ENCODE data around the gene SYCP2.
"Not testable (repeated sequence)": the region's sequence is repeated elsewhere in the genome, so short reads cannot be mapped to it uniquely, and the experiment has no call there.

SYCP2 gene, protein sequence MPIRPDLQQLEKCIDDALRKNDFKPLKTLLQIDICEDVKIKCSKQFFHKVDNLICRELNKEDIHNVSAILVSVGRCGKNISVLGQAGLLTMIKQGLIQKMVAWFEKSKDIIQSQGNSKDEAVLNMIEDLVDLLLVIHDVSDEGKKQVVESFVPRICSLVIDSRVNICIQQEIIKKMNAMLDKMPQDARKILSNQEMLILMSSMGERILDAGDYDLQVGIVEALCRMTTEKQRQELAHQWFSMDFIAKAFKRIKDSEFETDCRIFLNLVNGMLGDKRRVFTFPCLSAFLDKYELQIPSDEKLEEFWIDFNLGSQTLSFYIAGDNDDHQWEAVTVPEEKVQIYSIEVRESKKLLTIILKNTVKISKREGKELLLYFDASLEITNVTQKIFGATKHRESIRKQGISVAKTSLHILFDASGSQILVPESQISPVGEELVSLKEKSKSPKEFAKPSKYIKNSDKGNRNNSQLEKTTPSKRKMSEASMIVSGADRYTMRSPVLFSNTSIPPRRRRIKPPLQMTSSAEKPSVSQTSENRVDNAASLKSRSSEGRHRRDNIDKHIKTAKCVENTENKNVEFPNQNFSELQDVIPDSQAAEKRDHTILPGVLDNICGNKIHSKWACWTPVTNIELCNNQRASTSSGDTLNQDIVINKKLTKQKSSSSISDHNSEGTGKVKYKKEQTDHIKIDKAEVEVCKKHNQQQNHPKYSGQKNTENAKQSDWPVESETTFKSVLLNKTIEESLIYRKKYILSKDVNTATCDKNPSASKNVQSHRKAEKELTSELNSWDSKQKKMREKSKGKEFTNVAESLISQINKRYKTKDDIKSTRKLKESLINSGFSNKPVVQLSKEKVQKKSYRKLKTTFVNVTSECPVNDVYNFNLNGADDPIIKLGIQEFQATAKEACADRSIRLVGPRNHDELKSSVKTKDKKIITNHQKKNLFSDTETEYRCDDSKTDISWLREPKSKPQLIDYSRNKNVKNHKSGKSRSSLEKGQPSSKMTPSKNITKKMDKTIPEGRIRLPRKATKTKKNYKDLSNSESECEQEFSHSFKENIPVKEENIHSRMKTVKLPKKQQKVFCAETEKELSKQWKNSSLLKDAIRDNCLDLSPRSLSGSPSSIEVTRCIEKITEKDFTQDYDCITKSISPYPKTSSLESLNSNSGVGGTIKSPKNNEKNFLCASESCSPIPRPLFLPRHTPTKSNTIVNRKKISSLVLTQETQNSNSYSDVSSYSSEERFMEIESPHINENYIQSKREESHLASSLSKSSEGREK (N-terminal part only)

DNA sequence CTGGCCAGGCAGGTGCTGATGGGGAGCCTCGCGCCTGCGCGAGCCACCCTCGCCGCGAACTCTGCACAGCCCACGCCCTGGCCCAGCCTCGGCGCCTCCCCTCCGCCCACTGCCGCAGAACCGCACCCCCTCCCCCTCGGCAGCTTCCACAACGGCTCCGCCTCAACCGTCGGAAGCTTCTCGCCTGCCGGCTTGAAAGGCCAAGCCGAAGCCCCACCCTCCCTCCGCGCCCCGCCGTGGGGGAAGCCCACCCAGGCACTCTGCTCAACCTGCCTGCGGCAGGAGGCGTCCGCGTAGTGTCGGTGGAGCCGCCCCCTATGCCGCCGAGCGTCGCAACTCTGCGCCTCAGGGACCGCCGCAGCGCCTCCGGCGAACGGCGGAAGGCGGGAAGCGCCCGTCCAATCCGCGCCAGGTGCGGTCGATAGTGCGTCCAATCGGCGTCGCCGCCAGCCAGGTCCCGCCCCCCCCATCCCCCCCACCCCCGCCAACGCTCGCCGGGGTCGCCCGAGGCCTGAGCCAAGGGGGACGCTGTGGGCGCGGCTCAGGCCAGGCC lies at the start of gene SYCP2:
SYCP2 (minus strand) TSS at position 342 of the 553 bp plus-strand sequence. CDS start 11,224 bp downstream, outside the sequence.
- DNase-seq: peak; percentile 73

DNA sequence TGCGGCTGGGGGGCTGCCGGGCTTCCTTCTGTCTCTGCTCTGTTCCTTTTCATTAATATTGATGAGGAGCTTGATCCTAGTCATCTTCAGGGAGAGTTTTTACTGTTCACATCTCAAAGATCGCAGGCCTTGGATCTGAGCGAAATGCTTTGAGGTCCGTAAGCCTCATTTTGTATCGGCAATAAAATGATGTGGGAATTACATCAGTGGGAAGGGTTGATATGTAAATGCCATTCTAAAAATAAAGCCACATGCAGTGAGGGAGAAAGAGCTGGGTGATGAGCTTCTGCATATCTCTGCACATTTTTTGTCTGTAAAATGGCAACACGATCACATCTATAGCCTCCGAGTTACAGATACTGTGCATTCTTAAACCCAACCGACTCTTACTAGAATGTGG lies 49.6 kb upstream of the SYCP2 start:
- no peak for DNase-seq

DNA sequence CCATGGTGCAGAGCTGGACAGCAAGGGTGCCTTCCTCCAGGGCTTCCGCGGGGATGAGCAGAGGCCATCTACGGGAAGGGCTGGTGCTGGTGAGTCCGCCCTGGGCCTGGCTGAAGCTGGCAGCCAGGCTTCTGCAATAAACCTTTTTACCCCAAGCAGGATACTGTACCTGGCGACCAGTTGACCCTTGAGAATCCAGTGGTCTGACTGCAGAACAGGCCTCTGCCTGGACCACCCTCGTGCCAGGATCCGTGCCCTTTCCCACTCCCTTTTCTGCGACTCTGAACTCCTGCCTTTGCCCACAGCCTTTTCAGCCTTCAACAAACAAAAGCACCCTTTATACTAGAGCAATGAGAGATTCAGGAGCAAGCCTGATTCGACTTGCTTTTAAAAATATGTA lies 43.6 kb upstream of the SYCP2 start:
- no peak for DNase-seq

DNA sequence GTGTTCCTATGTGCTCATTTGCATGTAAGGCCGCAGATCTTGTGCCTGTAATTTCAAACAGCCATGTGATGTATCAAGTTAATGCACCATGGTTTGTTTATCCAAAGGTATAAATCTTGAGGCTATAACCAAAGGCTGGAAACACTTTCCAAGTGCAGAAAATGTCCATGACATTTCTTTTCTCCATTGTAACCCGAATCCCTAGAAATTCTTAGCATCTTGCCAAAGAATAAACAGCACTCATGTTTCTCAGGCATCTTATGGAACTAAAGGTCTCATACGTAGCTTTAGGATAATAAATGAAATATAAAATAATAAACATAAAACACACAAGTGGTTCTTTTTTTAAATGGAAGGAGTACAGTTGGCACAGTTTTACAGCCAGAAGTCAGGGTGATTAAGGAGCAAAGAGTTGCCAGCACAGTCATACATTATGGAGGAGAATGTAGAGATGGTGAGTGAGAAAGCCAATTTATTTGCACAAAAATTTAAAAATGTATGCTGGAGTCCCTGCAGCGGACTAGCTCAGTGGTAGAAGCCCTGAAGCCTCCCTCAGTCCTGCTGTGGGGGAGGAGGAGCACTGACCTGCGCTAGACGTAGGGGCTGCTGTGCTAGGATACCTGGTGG lies 42.8 kb upstream of the SYCP2 start:
- DNase-seq: no peak

DNA sequence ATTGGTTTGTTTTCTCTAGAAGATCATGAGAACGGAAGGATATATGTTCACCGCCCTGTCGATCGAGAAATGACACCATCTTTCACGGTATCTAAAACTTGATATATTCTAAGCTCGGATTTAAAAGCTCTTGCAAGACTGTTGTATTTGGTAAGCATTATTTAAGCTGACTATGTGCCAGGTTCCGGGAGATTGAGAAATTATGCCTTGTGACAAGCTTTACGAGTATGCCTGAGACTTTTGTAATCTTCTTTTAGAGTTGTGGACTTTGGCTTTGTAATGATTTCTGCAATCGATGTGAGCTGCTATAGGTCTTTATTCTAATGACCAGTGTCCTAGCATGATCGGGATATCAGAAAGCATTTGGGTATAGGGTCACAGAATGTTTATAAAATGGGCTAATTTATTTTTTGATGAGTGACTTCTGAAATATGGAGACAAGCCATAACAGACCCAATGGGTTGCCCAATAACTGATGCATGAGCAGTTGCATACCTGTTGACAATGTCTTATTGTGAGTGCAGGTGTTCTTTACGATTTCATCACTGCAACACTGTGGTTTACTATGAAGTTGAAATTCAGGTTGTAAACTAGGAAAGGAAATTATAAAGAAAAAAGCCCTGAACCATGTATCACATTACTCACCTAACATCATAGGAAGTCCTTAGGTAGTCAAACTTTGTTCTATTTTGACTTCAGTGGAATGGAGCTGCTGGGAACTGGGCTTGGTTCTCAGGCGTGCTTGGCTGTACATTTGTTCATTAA lies 38.8 kb upstream of the SYCP2 start:
- no peak for DNase-seq

DNA sequence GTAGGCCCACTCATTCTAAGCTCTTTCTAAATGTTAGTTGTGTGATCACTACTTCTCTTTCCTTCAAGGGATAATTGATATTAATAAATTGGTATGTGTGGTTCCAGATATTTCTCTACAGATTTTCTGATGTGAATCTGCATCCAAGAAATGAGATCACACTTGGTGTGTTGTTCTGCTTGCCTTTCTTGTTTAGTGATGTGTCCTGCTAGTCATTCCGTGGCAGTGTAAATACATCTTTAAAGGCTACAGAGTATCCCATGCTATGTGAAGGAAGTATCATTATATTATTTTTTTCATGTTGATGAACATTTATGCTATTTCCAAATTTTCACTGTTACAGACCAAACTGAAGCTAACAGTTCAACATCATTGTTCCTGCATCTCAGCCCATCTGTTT lies 38.0 kb upstream of the SYCP2 start:
- no peak for DNase-seq

DNA sequence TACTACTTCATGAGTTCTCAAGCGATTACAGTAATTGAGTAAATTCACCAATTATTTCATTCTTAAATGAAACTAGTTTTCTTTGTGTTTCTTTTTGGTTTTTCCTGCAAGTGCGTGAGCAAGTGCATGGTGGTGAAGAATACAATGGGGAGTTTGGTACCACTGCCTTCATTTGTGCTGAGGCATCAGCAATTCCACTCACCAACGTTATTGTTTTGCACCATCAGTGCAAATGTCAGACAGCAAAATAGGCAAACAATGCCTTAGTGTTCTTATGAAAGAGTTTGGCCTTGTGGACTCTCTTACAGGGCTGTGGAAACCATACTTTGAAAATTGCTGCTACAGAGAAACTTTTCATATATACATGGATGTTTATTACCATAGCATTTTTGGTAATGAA lies 33.0 kb upstream of the SYCP2 start:
- no peak for DNase-seq

DNA sequence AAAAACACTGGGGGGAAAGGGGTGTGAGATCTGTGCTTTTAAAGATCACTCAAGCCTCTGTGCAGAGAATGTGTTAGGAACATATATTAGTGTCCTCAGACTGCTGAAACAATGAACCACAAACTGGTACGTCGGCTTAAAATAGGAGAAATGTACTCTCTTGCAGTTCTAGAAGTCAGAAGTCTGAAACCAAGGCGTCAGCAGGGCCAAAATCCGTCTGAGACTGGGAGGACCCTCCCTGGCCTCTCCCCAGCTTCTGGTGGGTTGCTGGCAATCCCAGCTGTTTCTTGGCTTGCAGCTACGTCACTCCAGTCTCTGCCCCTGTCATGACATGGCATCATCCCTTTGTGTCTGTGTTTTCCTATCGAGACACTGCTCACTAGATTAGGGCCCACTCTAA lies 28.7 kb upstream of the SYCP2 start:
- DNase-seq: no peak

DNA sequence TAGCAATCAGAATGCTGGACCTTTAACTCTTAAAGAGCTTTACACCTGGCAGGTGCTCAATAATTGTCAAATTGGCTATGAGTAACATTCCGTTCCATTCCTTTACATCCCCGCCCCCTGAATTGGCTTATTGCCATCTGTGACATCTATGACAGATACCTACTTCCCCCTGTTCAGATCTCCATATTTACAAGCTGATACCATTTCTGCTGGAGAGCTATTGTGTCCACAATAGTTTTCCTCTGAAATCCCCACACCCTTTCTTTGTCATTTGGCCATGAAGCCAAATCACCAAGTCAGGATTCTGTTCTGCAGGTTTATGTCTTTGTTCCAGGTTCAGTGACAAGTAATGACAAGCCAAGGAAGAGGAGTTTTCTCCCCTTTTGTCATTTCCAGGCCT lies 28.0 kb upstream of the SYCP2 start:
- DNase-seq: no peak

DNA sequence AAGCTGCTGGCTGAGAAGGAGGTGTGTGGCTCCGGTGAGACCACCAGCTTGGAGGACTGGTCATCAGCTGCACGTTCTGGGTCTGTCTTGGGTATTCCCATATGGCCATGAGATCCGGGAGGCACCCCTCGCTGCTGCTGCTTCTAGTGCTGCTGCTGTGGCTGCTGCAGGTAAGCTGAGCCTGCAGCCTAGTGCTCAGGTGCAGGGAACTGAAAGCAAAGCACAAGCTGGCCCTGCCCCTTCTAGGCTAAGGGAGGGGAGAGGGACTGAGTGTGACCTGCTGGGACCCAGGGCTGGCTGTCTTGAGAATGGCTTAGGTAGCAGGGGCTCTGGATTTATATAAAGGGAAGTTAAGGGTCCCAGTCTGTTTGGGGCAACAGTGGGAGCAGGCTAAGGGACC lies 25.2 kb upstream of the SYCP2 start:
- DNase-seq: no peak

DNA sequence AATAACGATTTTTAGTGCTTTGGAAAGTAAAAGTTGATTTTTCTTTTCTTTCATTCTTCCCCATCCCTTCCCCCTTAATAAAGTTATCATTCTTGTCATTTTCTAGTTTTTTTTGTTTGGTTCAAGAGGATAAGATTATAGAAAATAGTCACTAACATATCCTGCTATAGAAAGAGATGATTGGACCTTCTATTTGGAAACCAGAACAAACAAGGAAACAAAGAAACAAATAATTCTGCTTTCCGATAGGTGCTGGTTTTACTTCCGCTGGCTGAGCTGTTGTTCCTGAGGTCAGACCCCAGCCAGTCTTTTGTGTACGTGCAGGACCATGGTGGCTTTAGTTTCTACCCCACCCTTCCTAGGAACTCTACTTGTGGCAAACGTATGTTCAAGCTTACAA lies 24.7 kb upstream of the SYCP2 start, which contains the start of gene CDH26:
CDH26 (plus strand) TSS at position 301 of the 400 bp plus-strand sequence. CDS start 304 bp downstream, outside the sequence.
- DNase-seq: no peak

DNA sequence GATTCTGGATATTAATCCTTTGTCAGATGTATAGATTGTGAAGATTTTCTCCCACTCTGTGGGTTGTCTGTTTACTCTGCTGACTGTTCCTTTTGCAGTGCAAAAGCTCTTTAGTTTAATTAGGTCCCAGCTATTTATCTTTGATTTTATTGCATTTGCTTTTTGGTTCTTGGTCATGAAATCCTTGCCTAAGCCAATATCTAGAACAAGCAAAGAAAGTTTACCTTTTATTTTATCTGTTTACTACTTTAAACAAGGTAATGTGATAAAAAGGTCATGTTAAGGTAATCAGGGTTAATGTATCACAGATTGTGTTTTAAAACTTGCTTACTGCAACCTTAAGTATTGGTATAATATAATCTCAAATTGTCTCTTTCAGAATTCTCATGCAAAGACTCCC lies 24.1 kb upstream of the SYCP2 start:
- DNase-seq: not testable (repeated sequence)

DNA sequence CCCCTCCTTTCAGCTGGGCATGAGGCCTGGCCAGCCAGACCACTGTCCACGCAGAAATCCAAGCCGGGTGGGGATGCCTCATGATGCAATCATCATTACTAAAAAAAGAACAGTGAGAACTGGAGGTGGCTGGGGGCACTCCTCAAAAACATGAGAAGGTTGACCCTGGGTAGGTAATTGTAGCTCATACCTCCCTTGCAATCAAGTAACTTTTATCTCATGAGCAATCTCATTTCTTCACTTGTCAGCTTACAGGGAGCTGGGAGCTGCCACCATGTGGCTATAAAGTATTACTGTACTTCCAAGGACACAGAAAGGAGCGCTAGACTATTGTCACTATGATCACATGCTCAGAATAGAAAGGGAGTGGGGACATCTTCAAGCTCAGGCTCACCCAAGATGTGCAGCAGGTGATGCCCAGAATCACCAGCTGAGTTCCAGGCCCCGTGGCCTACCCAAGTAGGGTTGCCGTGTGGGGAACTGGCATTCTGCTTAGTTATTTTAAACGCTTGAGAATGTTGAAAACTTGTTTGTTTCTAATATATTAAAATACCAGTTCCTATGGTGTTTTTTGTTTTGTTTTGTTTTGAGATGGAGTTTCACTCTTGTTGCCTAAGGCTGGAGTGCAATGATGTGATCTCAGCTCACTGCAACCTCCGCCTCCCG lies 21.8 kb upstream of the SYCP2 start:
- no peak for DNase-seq

DNA sequence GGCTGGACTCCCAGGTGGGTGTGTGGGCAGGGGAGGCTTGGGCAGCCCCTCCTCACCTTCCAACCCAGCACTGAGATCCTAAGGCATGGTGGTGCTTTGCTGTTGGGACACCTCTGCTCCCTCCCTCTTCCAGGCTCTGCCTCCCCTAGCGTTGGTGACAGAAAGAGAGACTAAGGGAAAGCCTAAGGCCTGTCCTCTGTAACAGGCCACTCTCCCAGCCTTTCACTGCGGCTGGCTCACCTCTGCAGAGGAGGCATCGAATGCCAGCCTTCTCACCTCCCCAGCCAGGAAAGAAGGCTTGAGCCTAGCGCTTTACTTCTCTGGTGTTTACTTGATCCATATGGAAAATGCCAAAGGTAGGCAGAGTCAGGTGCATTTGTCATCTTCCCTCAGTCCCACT lies 21.3 kb upstream of the SYCP2 start:
- DNase-seq: no peak

DNA sequence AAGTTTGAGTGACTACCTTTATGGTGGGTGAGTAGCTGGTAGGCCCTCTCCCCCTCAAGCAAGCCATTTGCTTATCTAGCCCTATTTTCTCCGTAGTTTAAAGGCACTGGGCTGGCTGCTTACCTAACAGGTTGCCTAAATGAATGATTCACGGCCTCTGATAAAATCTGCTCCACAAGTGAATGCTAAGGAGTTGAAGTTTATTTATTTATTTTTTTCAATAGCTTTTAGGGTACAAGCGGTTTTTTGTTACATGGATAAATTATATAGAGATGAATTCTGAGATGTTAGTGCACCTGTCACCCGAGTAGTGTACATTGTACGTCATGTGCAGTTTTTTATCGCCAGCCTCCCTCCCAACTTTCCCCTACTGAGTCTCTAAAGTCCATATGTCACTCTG lies 16.5 kb upstream of the SYCP2 start:
- DNase-seq: no peak

DNA sequence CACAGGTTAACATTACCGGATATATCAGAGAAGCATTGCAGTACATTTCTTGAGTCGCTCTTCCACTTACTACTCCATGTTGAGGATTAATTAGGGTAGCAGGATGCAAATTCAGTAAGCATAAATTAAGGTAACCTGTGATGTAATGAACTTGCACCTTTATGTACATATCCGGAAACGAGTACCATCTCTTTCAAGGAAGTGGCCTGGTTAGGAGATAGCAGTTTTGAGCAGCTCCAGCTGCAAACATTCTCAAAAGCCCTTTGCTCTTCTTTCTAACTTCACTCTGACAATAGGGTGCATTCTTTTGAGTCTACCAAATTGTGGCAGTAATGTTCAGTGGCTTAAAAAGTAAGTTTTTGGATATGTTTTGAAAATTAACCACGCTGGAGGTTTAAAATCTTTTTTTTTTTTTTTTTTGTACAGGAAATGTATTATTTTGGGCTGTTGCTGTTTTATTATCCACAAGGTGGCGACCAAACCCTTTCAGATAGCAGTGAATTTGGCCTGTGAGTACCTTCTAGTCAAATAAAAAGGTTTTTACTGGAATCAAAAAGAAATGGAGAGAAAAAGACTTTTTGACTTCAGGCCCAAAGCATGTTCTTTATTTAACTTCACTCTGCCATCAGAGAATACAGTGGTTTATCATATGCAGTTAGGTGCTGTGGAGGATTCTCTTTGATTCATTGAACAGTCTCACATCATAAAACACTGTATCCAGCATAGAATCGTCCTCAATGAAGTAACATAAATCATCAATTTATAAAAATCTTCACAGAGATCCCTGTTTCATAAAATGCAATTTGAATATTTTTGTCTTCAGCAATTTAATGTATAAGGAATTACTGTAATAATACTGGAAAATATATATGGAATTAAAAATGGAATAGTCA lies 15.6 kb upstream of the SYCP2 start:
- no peak for DNase-seq

DNA sequence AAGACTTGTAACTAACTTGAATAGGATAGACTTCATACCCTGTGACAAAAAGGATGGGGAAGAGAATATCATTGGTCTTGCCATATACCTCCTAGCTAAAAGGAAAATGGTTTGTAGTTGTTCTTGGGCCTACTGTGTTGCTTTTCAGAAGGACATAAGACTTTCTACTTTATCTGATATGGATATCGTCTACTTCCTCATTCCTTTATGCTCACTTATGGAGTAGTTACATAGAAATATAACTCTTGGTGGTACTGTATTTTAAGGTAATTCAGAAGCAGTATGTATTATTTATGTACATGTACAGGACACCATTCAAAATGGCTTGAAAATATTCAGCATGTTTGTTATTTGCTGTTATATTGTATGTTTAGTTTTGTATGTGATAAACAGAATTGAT lies 14.8 kb upstream of the SYCP2 start:
- no peak for DNase-seq

DNA sequence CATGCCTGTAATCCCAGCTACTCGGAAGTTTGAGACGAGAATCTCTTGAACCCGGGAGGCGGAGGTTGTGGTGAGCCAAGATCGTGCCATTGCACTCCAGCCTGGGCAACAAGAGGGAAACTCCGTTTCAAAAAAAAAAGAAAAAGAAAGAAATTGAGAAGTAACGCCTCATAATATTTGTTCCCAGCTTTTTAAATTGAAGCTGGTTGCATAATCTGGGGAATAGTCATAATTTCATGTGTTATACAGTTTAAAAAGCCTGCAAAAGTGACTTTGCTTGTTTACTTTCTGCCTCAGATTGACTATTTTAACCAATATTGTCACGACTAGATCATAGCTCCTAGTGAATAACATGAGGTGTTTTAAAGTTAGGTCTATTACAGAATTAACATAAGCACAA lies 13.9 kb upstream of the SYCP2 start:
- no peak for DNase-seq

DNA sequence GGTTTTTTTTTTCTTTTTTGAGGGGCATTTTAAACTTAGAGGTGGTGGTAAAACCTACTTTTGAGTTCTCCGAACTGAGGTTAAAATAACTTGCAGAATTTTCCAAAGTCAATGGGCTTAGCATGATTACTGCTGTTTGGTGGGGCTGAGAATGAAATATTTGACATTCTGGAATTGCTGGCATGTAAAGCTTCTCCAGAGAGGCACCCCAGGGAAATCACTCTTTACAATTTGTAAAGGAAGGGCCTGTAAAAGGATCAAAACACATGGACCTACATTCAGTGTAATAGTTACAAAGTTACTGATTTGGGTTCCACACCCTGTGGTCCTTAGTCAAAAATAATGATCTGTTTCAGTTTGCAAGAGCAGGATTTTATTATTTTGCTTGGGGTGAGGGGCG lies 12.3 kb upstream of the SYCP2 start:
- DNase-seq: no peak

DNA sequence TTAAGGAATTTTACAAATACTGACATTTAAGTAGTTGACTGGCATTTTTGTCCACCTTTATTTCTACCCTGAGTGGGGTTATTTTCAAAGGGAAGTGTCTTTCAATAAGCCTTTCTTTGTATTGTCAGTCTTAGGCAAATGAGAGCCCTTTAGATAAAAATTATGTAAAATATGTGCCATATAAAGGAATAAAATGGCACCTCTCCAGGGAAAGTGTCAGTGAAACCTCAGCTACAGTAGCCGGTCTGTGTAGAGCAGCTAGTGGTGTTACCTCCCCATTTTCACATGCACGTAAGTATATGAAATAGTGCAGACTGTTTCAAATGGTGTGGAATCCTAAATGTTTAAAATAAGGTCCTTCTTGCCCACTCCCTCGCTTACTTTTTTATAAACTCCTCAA lies 11.7 kb upstream of the SYCP2 start:
- DNase-seq: no peak
